Osteocyte (in vitro differentiated cells): ENCODE data around the gene AKT2. TPM values are rescaled to one million over a fixed set of nuclear protein-coding genes. Genes with fewer than 3 reads are reported as not detected.
A peak's percentile ranks its signal among the peaks of the same experiment; 100 is the strongest.

Experiments used
- DNase-seq: peaks from one replicate; pipeline ENCODE4 v3.0.0; 2021; ENCODE audit warnings: mixed read lengths; ENCODE audit not compliant: unreplicated experiment; ENCODE audit errors: extremely low spot score
- H3K27ac Mint-ChIP-seq: one replicate; pipeline ENCODE4 v1.8.0; 2021; ENCODE audit warnings: mild to moderate bottlenecking, mixed read lengths; ENCODE audit not compliant: unreplicated experiment
- H3K27me3 Mint-ChIP-seq: one replicate; pipeline ENCODE4 v1.8.0; 2021; ENCODE audit warnings: mixed read lengths; ENCODE audit not compliant: unreplicated experiment
- H3K36me3 Mint-ChIP-seq: one replicate; pipeline ENCODE4 v1.8.0; 2021; ENCODE audit warnings: mixed read lengths; ENCODE audit not compliant: unreplicated experiment
- H3K4me1 Mint-ChIP-seq: one replicate; pipeline ENCODE4 v1.8.0; 2021; ENCODE audit warnings: mixed read lengths; ENCODE audit not compliant: unreplicated experiment
- H3K4me3 Mint-ChIP-seq: one replicate; pipeline ENCODE4 v1.8.0; 2021; ENCODE audit warnings: mild to moderate bottlenecking, moderate library complexity, mixed read lengths; ENCODE audit not compliant: unreplicated experiment
- H3K9me3 Mint-ChIP-seq: one replicate; pipeline ENCODE4 v1.8.0; 2021; ENCODE audit warnings: mixed read lengths; ENCODE audit not compliant: unreplicated experiment
- CTCF ChIP-seq: fragments of 200-600 bp; sonication (generic); IDR thresholded peaks from 2 replicates; pipeline ENCODE4 v1.5.0; 2021; ENCODE audit warnings: antibody characterized with exemption, mild to moderate bottlenecking, moderate library complexity
- total RNA-seq: library from RNA; stranded (reverse); gene quantifications from 2 replicates; pipeline ENCODE4 v1.2.1, GENCODE V29; 2021

AKT2 gene
- total RNA-seq, 1 donor from 2014 or later = 152 TPM

GRCh38 chr19:40323705-40324104 lies 38.6 kb upstream of the AKT2 start:
- Mint-ChIP-seq H3K9me3 (no peaks in the 10 kb centered on the region), H3K36me3 (peaks cover 45% of the 10 kb centered on the region), H3K27me3 (no peaks in the 10 kb centered on the region), H3K27ac (peak overlapping the region; percentile 92), H3K4me3 (no peak overlapping the region), H3K4me1 (peaks cover 20% of the 10 kb centered on the region)
- no peak for DNase-seq
- TF ChIP-seq CTCF = no peak

GRCh38 chr19:40322951-40323615 lies 37.9 kb upstream of the AKT2 start:
- no peak for DNase-seq
- peak overlapping the region; percentile 92 for H3K27ac Mint-ChIP-seq
- peaks cover 43% of the 10 kb centered on the region for H3K36me3 Mint-ChIP-seq
- no peaks in the 10 kb centered on the region for H3K27me3 Mint-ChIP-seq
- peak overlapping the region; percentile 14 for H3K4me3 Mint-ChIP-seq
- peaks cover 20% of the 10 kb centered on the region for H3K4me1 Mint-ChIP-seq
- H3K9me3 Mint-ChIP-seq = no peaks in the 10 kb centered on the region
- peak; percentile 27 for TF ChIP-seq CTCF

- H3K27ac Mint-ChIP-seq = peak overlapping the region; percentile 92
- no peaks in the 10 kb centered on the region for H3K27me3 Mint-ChIP-seq
- H3K36me3 Mint-ChIP-seq = peaks cover 36% of the 10 kb centered on the region
- TF ChIP-seq CTCF = no peak
- DNase-seq = no peak
- no peaks in the 10 kb centered on the region for H3K9me3 Mint-ChIP-seq
- H3K4me1 Mint-ChIP-seq = peaks cover 20% of the 10 kb centered on the region
- H3K4me3 Mint-ChIP-seq = no peak overlapping the region
Observed at GRCh38 chr19:40322271-40322610, 37.1 kb upstream of the AKT2 start.

GRCh38 chr19:40321566-40322270 lies 36.6 kb upstream of the AKT2 start:
- no peak for DNase-seq
- H3K27me3 Mint-ChIP-seq = no peaks in the 10 kb centered on the region
- H3K9me3 Mint-ChIP-seq = no peaks in the 10 kb centered on the region
- H3K36me3 Mint-ChIP-seq = peaks cover 35% of the 10 kb centered on the region
- TF ChIP-seq CTCF = no peak
- peak overlapping the region; percentile 59 for H3K27ac Mint-ChIP-seq
- peaks cover 20% of the 10 kb centered on the region for H3K4me1 Mint-ChIP-seq
- H3K4me3 Mint-ChIP-seq = no peak overlapping the region

- no peak for TF ChIP-seq CTCF
- H3K27ac Mint-ChIP-seq = peak overlapping the region; percentile 59
- H3K4me3 Mint-ChIP-seq = no peak overlapping the region
- H3K4me1 Mint-ChIP-seq = peaks cover 20% of the 10 kb centered on the region
- peaks cover 35% of the 10 kb centered on the region for H3K36me3 Mint-ChIP-seq
- DNase-seq = no peak
- no peaks in the 10 kb centered on the region for H3K27me3 Mint-ChIP-seq
- no peaks in the 10 kb centered on the region for H3K9me3 Mint-ChIP-seq
Observed at GRCh38 chr19:40321076-40321475, 35.9 kb upstream of the AKT2 start.
